NCI-H1930 (cell line): ENCODE data around the gene MYL10.
A peak's percentile ranks its signal among the peaks of the same experiment; 100 is the strongest.

Experiments used
- DNase-seq, 2 experiments: peaks; one replicate each; lab custom pipeline; 2025; lab: John Stamatoyannopoulos, UW

The MYL10 gene

GRCh38 chr7:101595766-101596537 is 33.1 kb downstream of the MYL10 start:
- no peak for DNase-seq

- no peak for DNase-seq
Observed at GRCh38 chr7:101595246-101595645, 33.9 kb downstream of the MYL10 start.

- DNase-seq, result no peak
Observed at GRCh38 chr7:101594790-101595189, 34.3 kb downstream of the MYL10 start.

GRCh38 chr7:101593556-101593955 is 35.5 kb downstream of the MYL10 start:
- DNase-seq, result no peak

GRCh38 chr7:101591504-101591903 is 37.6 kb downstream of the MYL10 start:
- no peak for DNase-seq

- DNase-seq, result no peak
Observed at GRCh38 chr7:101590663-101591435, 38.2 kb downstream of the MYL10 start.

DNA sequence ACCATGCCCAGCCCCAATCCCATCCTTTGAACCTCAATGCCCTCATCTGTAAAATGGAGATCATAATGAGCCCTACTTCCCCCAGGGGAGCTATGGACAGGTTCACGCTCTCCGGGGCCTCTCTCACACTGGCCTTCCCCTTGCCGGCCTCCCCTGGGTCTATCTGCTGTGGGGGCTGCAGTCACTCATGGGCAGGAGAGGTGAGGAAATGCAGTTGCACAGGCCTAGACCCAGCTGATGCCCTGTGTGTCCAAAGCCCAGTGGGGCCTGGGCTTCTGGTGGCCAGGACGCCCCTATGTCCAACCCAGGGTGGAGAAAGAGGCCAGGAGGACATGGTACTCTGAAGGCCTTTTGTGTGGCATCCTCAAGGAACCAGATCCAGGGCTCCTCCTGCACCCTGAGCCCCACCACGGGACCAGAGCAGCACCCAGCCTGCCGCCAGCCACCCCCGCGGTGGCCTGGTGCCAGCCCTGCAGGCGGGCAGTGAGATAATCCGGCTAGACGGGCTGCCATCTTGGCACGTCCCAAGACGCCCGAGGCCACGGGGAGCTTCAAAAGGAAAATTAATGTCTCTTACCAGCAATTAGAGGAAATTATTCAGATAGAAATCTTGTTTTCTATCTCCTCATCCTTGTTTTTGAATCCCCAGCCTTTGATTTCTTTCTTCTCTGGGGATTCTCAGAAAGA is 39.0 kb downstream of the MYL10 start:
- DNase-seq, result no peak

GRCh38 chr7:101589052-101589451 is 40.0 kb downstream of the MYL10 start:
- no peak for DNase-seq

GRCh38 chr7:101588131-101588935 is 40.8 kb downstream of the MYL10 start:
- no peak for DNase-seq

DNA sequence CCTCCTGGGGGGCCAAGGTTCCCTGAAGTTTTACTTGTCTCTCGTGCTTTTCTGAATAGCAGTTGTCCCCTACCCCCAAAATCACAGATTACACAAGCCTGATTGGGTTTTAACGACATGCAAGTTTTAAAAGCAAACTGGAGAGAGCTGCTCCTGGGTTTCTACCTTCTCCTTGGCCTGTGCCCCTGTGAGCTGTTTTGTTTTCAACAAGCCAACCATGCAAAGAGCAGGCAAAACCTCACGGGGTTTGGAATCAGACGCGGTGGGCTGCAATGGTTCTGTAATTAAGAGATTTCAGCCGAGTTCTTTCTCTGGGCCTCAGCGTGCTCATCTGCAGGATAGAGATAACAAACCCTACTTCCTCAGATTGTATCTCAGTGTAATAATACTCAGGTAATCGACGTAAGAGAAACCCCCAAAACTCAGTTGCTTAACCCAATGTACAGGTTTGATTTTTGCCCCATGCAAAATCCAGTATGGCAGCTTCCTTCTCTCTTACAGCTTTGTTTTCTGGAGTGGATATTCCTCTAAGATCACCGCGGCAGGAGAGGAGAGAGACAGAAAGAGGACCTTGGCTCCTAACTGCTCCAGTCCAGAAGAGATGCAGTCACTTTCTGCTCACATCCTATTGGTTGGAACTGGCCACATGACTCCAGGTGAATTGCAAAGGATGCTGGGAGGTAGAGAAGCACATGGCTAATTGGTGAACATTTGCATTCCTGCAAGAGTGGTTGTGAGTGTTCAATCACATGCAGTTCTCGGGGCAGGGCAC is 42.0 kb downstream of the MYL10 start:
- no peak for DNase-seq

GRCh38 chr7:101586078-101586905 is 42.8 kb downstream of the MYL10 start:
- no peak for DNase-seq

DNA sequence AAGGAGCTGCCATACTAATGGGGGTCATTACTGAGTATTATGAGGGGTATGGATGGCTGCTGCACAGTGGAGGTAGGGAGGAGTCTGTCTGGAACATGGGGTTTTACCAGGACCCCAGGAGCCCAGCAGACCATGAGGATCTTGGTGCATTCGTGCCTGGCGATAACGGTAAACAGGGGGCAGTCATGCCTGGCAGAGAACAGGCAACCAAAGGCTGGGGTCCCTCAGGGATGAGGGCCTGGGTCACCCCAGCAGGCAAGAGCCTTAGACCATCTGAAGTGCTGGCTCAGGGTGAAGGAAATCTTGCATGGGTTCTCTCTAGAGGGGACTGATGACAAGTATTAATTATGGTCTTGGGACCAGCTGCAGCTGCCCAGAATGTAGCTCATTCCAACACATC is 46.1 kb downstream of the MYL10 start:
- DNase-seq, result no peak

DNA sequence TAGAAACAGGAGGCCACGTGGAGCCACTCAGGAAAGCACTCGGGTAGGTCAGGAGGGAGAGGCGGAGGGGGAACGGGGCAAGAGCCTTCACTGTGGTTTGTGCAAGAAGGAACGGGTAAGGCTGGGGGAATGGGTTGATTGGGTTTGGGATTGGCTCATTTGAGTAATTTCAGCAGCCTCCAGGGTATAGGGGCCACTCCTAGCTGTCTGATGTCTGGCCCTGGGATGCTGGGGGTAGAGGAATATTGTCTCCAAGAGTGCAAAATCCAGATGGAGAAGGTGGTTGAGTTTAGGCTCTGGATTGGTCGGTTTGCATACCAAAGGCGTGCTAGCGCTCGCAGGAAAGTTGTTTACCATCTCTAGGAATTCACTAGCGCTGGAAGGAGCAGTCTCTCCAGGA is 47.2 kb downstream of the MYL10 start:
- DNase-seq, result no peak

DNA sequence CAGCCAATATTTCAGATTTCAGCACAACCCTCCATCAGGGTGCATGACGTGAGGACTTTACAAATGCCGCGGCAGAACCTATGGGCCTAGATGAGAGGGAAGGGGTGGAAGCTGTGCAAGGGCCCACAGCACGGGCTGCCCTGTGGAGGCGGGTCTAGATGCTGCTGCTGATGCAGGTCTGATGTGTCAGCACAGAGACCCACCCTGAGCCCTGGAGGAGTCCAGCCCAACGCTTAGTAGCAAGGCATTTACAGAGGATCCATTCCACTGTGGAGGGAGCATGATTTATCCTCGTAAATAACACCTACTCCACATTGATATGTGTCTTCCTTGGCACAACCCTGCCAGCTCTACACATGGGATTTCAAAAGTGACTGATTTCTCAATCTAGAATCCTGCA is 48.5 kb downstream of the MYL10 start:
- no peak for DNase-seq

GRCh38 chr7:101578552-101578951 is 50.5 kb downstream of the MYL10 start:
- DNase-seq, result no peak

GRCh38 chr7:101576998-101577397 is 52.1 kb downstream of the MYL10 start:
- no peak for DNase-seq

DNA sequence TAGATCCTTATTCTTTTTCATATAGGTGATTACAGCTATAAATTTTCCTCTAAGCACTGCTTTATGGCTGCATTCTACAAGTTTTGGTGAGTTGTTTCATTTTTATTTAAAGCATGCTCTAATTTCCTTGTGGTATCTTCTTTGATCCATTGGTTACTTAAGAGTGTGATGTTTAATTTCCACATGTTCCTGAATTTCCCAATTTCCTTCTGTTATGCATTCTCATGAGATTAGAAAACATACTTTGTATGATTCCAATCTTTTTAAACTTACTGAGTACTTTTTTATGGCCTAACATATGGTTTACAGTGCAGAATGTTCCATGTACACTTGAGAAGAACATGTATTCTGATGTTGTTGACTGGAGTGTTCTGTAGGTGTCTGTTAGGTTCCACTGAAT is 53.4 kb downstream of the MYL10 start:
- no peak for DNase-seq

DNA sequence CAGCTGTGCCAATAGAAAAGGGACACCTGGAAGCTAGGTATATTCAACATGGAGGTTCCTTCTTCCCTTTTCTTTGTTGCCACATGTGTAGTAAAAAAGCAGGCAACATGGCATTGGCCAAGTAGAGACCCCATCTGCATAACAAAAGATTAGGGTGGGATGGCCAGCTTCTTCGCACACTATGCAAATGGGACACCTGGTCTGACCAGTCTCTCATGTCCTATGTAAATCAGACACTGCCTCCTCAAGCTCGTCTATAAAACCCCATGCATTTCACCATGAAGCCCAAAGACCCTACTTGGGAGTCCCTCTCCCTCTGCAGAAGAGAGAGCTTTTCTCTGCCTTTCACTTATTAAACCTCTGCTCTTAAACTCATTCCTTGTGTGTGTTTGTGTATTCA is 53.9 kb downstream of the MYL10 start:
- peak in 1 of 2 experiments; percentile 45 for DNase-seq

DNA sequence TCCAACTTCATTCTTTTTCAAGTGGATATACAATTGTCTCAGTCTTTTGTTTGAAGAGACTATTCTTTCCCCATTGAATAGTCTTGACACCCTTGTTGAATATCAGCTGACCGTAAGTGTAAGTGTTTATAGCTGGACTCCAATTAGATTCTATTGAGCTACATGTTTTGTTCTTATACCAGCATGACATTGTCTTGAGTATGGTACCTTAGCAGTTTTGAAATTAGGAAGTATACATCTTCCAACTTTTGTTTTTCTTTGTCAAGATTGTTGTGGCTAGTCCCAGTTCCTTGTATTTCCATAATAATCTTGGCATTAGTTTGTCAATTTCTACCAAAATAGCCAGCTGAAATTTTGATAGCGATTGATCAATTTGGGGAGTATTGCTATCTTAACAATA is 56.9 kb downstream of the MYL10 start:
- no peak for DNase-seq

- DNase-seq, result no peak
Observed at GRCh38 chr7:101567230-101567629, 61.9 kb downstream of the MYL10 start.
